GM03348 (cell line): ENCODE results near the gene ELMO2.

Experiments used
- DNase-seq: peaks from one replicate; pipeline ENCODE4 v3.0.0; 2012; ENCODE audit warnings: low spot score

Gene ELMO2

GRCh38 chr20:46406200-46406985, at the start of gene ELMO2:
Gene ELMO2, minus strand, starts transcription at chr20:46406615. Its CDS starts 12,133 bp downstream, at chr20:46394482.
- peak; percentile 97 for DNase-seq

- no peak for DNase-seq
Observed at GRCh38 chr20:46455729-46456128, 49.3 kb upstream of the ELMO2 start.

GRCh38 chr20:46446851-46447250, 40.4 kb upstream of the ELMO2 start:
- DNase-seq, result no peak

GRCh38 chr20:46439837-46440236, 33.4 kb upstream of the ELMO2 start:
- DNase-seq, result no peak

- DNase-seq, result peak; percentile 70
Observed at GRCh38 chr20:46438156-46438750, 31.8 kb upstream of the ELMO2 start.

- no peak for DNase-seq
Observed at GRCh38 chr20:46435146-46435545, 28.7 kb upstream of the ELMO2 start.

GRCh38 chr20:46434597-46434996, 28.2 kb upstream of the ELMO2 start:
- DNase-seq, result no peak

GRCh38 chr20:46433051-46433450, 26.6 kb upstream of the ELMO2 start:
- DNase-seq, result no peak

GRCh38 chr20:46430921-46431712, 24.7 kb upstream of the ELMO2 start:
- DNase-seq, result no peak

- DNase-seq, result no peak
Observed at GRCh38 chr20:46427384-46427783, 21.0 kb upstream of the ELMO2 start.

GRCh38 chr20:46423882-46424482, 17.6 kb upstream of the ELMO2 start:
- no peak for DNase-seq

- no peak for DNase-seq
Observed at GRCh38 chr20:46423342-46423741, 16.9 kb upstream of the ELMO2 start.

GRCh38 chr20:46420878-46421277, 14.5 kb upstream of the ELMO2 start:
- no peak for DNase-seq

- no peak for DNase-seq
Observed at GRCh38 chr20:46419882-46420281, 13.5 kb upstream of the ELMO2 start.

GRCh38 chr20:46416839-46417238, 10.4 kb upstream of the ELMO2 start:
- no peak for DNase-seq

- no peak for DNase-seq
Observed at GRCh38 chr20:46416421-46416820, 10.0 kb upstream of the ELMO2 start.

GRCh38 chr20:46415773-46416172, 9.4 kb upstream of the ELMO2 start:
- no peak for DNase-seq

GRCh38 chr20:46414608-46415007, 8.2 kb upstream of the ELMO2 start:
- DNase-seq, result no peak

GRCh38 chr20:46411637-46412036, 5.2 kb upstream of the ELMO2 start:
- DNase-seq, result no peak

GRCh38 chr20:46408281-46408731, 1.9 kb upstream of the ELMO2 start:
- no peak for DNase-seq

- no peak for DNase-seq
Observed at GRCh38 chr20:46407671-46407996, 1.2 kb upstream of the ELMO2 start.

- no peak for DNase-seq
Observed at GRCh38 chr20:46406986-46407670, 713 bp upstream of the ELMO2 start.
